ENCODE data around the gene AURKB.
"Not testable (repeated sequence)": the region's sequence is repeated elsewhere in the genome, so short reads cannot be mapped to it uniquely, and the experiment has no call there.

AURKB gene

GRCh38 chr17:8189041-8189710 is 21.2 kb downstream of the AURKB start:
- DNase-seq (ENCODE audit: low read depth in 3 of 3): no peak

GRCh38 chr17:8188263-8188839 is 22.0 kb downstream of the AURKB start:
- no peak for DNase-seq (ENCODE audit: low read depth in 3 of 3)

- DNase-seq (ENCODE audit: low read depth in 3 of 3): peak; percentile 82 to 91 (median 85)
Measured at GRCh38 chr17:8187517-8188262, 22.7 kb downstream of the AURKB start.

GRCh38 chr17:8186787-8187516 is 23.4 kb downstream of the AURKB start:
- peak; percentile 88 to 98 (median 95) for DNase-seq (ENCODE audit: low read depth in 3 of 3)

- no peak for DNase-seq (ENCODE audit: low read depth in 3 of 3)
Measured at GRCh38 chr17:8186446-8186786, 24.0 kb downstream of the AURKB start.

- DNase-seq (ENCODE audit: low read depth in 3 of 3): peak; percentile 80 to 91 (median 86)
Measured at GRCh38 chr17:8185582-8186445, 24.6 kb downstream of the AURKB start.

- DNase-seq (ENCODE audit: low read depth in 3 of 3): no peak
Measured at GRCh38 chr17:8176998-8177731, 33.2 kb downstream of the AURKB start.

GRCh38 chr17:8176197-8176940 is 34.0 kb downstream of the AURKB start, which contains the start of gene TMEM107:
Gene TMEM107 (minus strand): TSS chr17:8176380. CDS start chr17:8176286, 94 bp downstream.
- peak; percentile 74 to 86 (median 83) for DNase-seq (ENCODE audit: low read depth in 3 of 3)

GRCh38 chr17:8175795-8176196 is 34.6 kb downstream of the AURKB start:
- DNase-seq (ENCODE audit: low read depth in 3 of 3): no peak

GRCh38 chr17:8173871-8174322 is 36.5 kb downstream of the AURKB start:
- no peak for DNase-seq (ENCODE audit: low read depth in 3 of 3)

GRCh38 chr17:8173056-8173870 is 37.1 kb downstream of the AURKB start:
- peak in 2 of 3 donors; percentile 67 to 77 for DNase-seq (ENCODE audit: low read depth in 3 of 3)

GRCh38 chr17:8170186-8170585 is 40.2 kb downstream of the AURKB start:
- DNase-seq (ENCODE audit: low read depth in 3 of 3): not testable (repeated sequence)

- no peak for DNase-seq (ENCODE audit: low read depth in 3 of 3)
Measured at GRCh38 chr17:8167526-8167925, 42.8 kb downstream of the AURKB start.

GRCh38 chr17:8166731-8167130 is 43.6 kb downstream of the AURKB start:
- DNase-seq (ENCODE audit: low read depth in 3 of 3): no peak

- no peak for DNase-seq (ENCODE audit: low read depth in 3 of 3)
Measured at GRCh38 chr17:8164815-8165131, 45.6 kb downstream of the AURKB start.

GRCh38 chr17:8163978-8164814 is 46.2 kb downstream of the AURKB start:
- DNase-seq (ENCODE audit: low read depth in 3 of 3): peak in 1 of 3 donors; percentile 78

- no peak for DNase-seq (ENCODE audit: low read depth in 3 of 3)
Measured at GRCh38 chr17:8162997-8163977, 47.1 kb downstream of the AURKB start.

Data from stimulated activated CD4-positive, alpha-beta T cell treated with anti-CD3 and anti-CD28 coated beads, TNF-alpha, amount 100 ng/mL, for 48 hours (primary cell).